Measurements from ENCODE around the gene KRT84.

DNA sequence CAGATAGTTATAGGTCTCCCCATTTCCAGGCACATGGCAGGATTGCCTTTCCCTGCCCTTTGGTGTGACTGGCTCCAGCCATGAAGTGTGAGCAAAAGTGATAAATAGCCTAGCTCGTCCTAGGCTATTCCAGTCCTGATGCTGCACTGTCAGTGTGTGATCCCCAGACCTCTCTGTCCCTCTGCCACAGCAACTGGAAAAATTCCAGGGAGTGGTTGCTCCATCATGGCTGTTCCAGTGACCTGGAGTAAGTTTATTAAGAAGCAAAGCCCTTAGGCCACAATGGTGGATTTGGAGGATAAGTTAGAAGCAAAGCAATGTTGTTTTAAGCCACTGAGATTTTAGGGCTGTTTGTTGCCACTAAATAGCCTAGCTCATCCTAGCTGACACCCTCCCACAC lies 54.4 kb downstream of the KRT84 start:
- TF ChIP-seq, protein P1, sequence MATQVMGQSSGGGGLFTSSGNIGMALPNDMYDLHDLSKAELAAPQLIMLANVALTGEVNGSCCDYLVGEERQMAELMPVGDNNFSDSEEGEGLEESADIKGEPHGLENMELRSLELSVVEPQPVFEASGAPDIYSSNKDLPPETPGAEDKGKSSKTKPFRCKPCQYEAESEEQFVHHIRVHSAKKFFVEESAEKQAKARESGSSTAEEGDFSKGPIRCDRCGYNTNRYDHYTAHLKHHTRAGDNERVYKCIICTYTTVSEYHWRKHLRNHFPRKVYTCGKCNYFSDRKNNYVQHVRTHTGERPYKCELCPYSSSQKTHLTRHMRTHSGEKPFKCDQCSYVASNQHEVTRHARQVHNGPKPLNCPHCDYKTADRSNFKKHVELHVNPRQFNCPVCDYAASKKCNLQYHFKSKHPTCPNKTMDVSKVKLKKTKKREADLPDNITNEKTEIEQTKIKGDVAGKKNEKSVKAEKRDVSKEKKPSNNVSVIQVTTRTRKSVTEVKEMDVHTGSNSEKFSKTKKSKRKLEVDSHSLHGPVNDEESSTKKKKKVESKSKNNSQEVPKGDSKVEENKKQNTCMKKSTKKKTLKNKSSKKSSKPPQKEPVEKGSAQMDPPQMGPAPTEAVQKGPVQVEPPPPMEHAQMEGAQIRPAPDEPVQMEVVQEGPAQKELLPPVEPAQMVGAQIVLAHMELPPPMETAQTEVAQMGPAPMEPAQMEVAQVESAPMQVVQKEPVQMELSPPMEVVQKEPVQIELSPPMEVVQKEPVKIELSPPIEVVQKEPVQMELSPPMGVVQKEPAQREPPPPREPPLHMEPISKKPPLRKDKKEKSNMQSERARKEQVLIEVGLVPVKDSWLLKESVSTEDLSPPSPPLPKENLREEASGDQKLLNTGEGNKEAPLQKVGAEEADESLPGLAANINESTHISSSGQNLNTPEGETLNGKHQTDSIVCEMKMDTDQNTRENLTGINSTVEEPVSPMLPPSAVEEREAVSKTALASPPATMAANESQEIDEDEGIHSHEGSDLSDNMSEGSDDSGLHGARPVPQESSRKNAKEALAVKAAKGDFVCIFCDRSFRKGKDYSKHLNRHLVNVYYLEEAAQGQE (tag by site-specific recombination; IDR thresholded peaks at IDR 0.05) = no peak
- no peak for TF ChIP-seq ZNF76 (tag by site-specific recombination; IDR thresholded peaks at IDR 0.05; ENCODE audit: borderline replicate concordance, low read depth)
- TF ChIP-seq, protein P2, sequence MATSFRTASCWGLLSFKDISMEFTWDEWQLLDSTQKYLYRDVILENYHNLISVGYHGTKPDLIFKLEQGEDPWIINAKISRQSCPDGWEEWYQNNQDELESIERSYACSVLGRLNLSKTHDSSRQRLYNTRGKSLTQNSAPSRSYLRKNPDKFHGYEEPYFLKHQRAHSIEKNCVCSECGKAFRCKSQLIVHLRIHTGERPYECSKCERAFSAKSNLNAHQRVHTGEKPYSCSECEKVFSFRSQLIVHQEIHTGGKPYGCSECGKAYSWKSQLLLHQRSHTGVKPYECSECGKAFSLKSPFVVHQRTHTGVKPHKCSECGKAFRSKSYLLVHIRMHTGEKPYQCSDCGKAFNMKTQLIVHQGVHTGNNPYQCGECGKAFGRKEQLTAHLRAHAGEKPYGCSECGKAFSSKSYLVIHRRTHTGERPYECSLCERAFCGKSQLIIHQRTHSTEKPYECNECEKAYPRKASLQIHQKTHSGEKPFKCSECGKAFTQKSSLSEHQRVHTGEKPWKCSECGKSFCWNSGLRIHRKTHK (tag by site-specific recombination; IDR thresholded peaks at IDR 0.05) = no peak
- TF ChIP-seq, protein P3, sequence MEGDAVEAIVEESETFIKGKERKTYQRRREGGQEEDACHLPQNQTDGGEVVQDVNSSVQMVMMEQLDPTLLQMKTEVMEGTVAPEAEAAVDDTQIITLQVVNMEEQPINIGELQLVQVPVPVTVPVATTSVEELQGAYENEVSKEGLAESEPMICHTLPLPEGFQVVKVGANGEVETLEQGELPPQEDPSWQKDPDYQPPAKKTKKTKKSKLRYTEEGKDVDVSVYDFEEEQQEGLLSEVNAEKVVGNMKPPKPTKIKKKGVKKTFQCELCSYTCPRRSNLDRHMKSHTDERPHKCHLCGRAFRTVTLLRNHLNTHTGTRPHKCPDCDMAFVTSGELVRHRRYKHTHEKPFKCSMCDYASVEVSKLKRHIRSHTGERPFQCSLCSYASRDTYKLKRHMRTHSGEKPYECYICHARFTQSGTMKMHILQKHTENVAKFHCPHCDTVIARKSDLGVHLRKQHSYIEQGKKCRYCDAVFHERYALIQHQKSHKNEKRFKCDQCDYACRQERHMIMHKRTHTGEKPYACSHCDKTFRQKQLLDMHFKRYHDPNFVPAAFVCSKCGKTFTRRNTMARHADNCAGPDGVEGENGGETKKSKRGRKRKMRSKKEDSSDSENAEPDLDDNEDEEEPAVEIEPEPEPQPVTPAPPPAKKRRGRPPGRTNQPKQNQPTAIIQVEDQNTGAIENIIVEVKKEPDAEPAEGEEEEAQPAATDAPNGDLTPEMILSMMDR (tag by site-specific recombination; IDR thresholded peaks at IDR 0.05) = no peak
- no peak for TF ChIP-seq ZFP37 (tag by site-specific recombination; IDR thresholded peaks at IDR 0.05)
- TF ChIP-seq SP2 (tag by site-specific recombination; IDR thresholded peaks at IDR 0.05) = no peak
- TF ChIP-seq, protein P4, sequence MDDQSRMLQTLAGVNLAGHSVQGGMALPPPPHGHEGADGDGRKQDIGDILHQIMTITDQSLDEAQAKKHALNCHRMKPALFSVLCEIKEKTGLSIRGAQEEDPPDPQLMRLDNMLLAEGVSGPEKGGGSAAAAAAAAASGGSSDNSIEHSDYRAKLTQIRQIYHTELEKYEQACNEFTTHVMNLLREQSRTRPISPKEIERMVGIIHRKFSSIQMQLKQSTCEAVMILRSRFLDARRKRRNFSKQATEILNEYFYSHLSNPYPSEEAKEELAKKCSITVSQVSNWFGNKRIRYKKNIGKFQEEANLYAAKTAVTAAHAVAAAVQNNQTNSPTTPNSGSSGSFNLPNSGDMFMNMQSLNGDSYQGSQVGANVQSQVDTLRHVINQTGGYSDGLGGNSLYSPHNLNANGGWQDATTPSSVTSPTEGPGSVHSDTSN (CRISPR knock-in tag; IDR thresholded peaks at IDR 0.05) = no peak
- TF ChIP-seq, protein P5, sequence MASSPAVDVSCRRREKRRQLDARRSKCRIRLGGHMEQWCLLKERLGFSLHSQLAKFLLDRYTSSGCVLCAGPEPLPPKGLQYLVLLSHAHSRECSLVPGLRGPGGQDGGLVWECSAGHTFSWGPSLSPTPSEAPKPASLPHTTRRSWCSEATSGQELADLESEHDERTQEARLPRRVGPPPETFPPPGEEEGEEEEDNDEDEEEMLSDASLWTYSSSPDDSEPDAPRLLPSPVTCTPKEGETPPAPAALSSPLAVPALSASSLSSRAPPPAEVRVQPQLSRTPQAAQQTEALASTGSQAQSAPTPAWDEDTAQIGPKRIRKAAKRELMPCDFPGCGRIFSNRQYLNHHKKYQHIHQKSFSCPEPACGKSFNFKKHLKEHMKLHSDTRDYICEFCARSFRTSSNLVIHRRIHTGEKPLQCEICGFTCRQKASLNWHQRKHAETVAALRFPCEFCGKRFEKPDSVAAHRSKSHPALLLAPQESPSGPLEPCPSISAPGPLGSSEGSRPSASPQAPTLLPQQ (tag by site-specific recombination; IDR thresholded peaks at IDR 0.05) = no peak

All from HEK293 (cell line).